Measurements from ENCODE around the gene MPC1.

MPC1 gene

GRCh38 chr6:166323395-166323794 is 59.3 kb downstream of the MPC1 start:
- H3K36me3 ChIP-seq (ENCODE audit: control insufficient read depth, insufficient read depth, low read length): peaks cover 13% of the 10 kb centered on the region
- H3K9me3 ChIP-seq (ENCODE audit: control insufficient read depth, low read length): no peaks in the 10 kb centered on the region
- H3K27me3 ChIP-seq (ENCODE audit: control insufficient read depth, insufficient read depth, low read length, poor library complexity, severe bottlenecking): no peaks in the 10 kb centered on the region
- 86 to 95% methylated on average over 5 of the region's 5 CpGs for WGBS, 2 experiments
- no peak overlapping the region for H3K27ac ChIP-seq (ENCODE audit: insufficient read depth, low read depth, low read length, poor library complexity, severe bottlenecking)
- no peak overlapping the region for H3K4me3 ChIP-seq (ENCODE audit: insufficient read depth, low read depth, low read length)
- no peaks in the 10 kb centered on the region for H3K4me1 ChIP-seq (ENCODE audit: control insufficient read depth, insufficient read depth, low read length)

DNA sequence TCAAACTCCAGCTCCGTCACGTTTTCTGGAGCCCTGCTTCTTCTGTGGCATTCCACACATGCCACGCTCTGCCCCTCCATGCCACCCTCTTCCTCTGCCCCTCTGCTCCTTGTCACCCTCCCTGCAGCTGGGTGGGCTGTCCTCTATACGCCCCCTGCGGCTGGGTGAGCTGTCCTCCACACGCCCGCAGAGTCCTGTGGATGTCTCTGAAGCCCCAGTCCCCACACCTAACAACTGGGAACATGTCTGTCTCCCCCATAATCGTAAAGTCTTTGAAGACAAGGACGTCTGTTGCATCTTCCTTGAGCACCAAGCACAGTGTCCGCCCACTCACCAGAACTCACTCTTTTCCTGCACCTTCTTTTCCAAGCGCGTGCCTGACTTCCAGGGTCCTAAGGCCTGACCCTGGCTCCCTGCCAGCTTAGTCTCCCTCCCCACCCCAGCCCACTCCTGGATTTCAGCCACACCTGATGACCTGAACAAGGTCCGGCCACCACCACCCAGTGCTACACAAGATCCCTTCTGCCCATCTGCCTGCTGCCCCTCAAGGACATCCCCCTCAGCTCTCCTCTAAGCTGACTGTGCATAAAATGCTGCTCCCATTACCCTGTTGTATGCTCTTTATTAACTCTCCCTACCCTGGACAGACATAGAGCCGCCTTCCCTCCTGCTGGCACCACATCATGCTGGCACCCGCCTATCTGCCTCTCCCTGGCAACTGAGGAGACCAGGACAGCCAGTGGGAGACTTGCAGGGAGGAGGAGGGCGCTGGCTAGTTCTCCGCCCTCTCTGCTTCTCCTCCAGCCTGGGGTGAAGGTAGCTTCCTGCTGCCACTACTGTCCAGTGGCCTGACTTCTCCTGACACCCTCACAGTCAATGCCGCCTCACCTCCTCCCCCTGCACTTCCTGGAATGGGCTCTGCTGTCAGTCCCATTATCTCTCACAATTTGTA is 63.8 kb downstream of the MPC1 start:
- no peak overlapping the region for H3K4me3 ChIP-seq (ENCODE audit: insufficient read depth, low read depth, low read length)
- H3K27ac ChIP-seq (ENCODE audit: insufficient read depth, low read depth, low read length, poor library complexity, severe bottlenecking): no peak overlapping the region
- WGBS, 2 experiments: 89 to 90% methylated on average over 18 of the region's 18 CpGs
- H3K9me3 ChIP-seq (ENCODE audit: control insufficient read depth, low read length): no peaks in the 10 kb centered on the region
- no peaks in the 10 kb centered on the region for H3K36me3 ChIP-seq (ENCODE audit: control insufficient read depth, insufficient read depth, low read length)
- no peaks in the 10 kb centered on the region for H3K4me1 ChIP-seq (ENCODE audit: control insufficient read depth, insufficient read depth, low read length)
- H3K27me3 ChIP-seq (ENCODE audit: control insufficient read depth, insufficient read depth, low read length, poor library complexity, severe bottlenecking): no peaks in the 10 kb centered on the region

- no peaks in the 10 kb centered on the region for H3K27me3 ChIP-seq (ENCODE audit: control insufficient read depth, insufficient read depth, low read length, poor library complexity, severe bottlenecking)
- no peaks in the 10 kb centered on the region for H3K9me3 ChIP-seq (ENCODE audit: control insufficient read depth, low read length)
- WGBS, 2 experiments: 89 to 93% methylated on average over 14 of the region's 14 CpGs
- no peak overlapping the region for H3K4me3 ChIP-seq (ENCODE audit: insufficient read depth, low read depth, low read length)
- H3K27ac ChIP-seq (ENCODE audit: insufficient read depth, low read depth, low read length, poor library complexity, severe bottlenecking): no peak overlapping the region
- no peaks in the 10 kb centered on the region for H3K4me1 ChIP-seq (ENCODE audit: control insufficient read depth, insufficient read depth, low read length)
- no peaks in the 10 kb centered on the region for H3K36me3 ChIP-seq (ENCODE audit: control insufficient read depth, insufficient read depth, low read length)
Observed at GRCh38 chr6:166318227-166318626, 64.5 kb downstream of the MPC1 start.

DNA sequence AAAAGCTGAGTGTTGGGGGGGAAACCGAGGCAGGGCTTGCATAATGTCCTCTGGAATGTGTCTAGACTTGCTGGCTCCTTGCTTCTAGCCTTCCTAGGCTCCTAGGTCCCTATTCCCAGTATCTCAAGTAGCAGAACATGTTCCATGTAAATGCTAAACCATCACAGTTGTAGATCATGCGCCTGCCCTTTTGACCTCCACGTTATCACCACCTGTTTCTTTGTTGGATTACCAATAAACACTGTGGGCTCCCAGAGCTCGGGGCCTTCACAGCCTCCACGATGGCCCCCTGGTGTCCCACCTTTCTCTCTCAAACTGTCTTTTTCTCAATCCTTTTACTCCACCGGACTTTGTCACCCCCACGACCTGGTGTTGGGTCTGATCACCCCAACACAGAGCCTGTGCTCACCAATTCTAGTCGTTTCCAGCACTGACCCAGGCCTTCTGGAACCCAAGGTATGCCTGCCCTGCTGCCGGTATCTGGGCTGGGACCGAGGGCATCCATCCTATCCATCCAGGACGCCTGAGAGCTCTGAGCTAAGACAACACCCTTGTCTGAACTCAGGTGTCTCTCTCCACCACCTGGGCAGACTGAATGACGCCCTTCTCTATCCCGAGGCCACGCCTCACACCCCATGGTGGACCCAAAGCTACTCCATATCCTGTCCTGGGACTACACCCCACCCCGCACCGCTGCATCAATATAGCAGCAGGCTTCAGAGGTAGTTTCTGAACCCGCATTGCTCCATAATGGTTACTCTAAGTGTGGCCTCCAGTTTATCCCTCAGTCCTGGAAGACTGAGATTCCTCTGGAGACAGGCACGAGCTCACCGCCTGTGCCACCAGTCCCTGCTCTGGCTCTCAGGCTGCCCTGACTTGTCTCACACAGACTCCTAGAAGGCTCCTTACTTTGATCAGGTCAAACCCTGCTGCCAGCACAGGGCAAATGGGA is 65.2 kb downstream of the MPC1 start:
- WGBS, 2 experiments: 90 to 92% methylated on average over 19 of the region's 19 CpGs
- Histone ChIP-seq H3K27ac (ENCODE audit: insufficient read depth, low read depth, low read length, poor library complexity, severe bottlenecking) (no peak overlapping the region), H3K9me3 (ENCODE audit: control insufficient read depth, low read length) (no peaks in the 10 kb centered on the region), H3K4me1 (ENCODE audit: control insufficient read depth, insufficient read depth, low read length) (no peaks in the 10 kb centered on the region), H3K36me3 (ENCODE audit: control insufficient read depth, insufficient read depth, low read length) (no peaks in the 10 kb centered on the region), H3K27me3 (ENCODE audit: control insufficient read depth, insufficient read depth, low read length, poor library complexity, severe bottlenecking) (no peaks in the 10 kb centered on the region), H3K4me3 (ENCODE audit: insufficient read depth, low read depth, low read length) (no peak overlapping the region)

GRCh38 chr6:166315436-166315835 is 67.3 kb downstream of the MPC1 start:
- H3K27ac ChIP-seq (ENCODE audit: insufficient read depth, low read depth, low read length, poor library complexity, severe bottlenecking): no peak overlapping the region

More at GRCh38 chr6:166315436-166315835, 67.3 kb downstream of the MPC1 start:
- no peaks in the 10 kb centered on the region for H3K9me3 ChIP-seq (ENCODE audit: control insufficient read depth, low read length)
- H3K36me3 ChIP-seq (ENCODE audit: control insufficient read depth, insufficient read depth, low read length): no peaks in the 10 kb centered on the region
- no peaks in the 10 kb centered on the region for H3K4me1 ChIP-seq (ENCODE audit: control insufficient read depth, insufficient read depth, low read length)
- WGBS, 2 experiments: 91 to 94% methylated on average over 11 of the region's 11 CpGs
- H3K4me3 ChIP-seq (ENCODE audit: insufficient read depth, low read depth, low read length): no peak overlapping the region
- peaks cover 6% of the 10 kb centered on the region for H3K27me3 ChIP-seq (ENCODE audit: control insufficient read depth, insufficient read depth, low read length, poor library complexity, severe bottlenecking)

Measured in ectodermal cell (in vitro differentiated cells).